ENCODE results near the gene PCDHA4.

The PCDHA4 gene

GRCh38 chr5:140806834-140807775 lies at the start of gene PCDHA4:
Gene PCDHA4, plus strand, starts transcription at chr5:140807068.
- Histone ChIP-seq H3K36me3 (ENCODE audit: control insufficient read depth in 2 of 2, insufficient read depth in 1 of 2, low read length in 2 of 2) (no peaks in the 10 kb centered on the region), H3K4me1 (ENCODE audit: control insufficient read depth, insufficient read depth, low read length) (no peaks in the 10 kb centered on the region), H3K27ac (ENCODE audit: extremely low read depth, low read depth, low read length) (no peak within 1 kb of the TSS), H3K9me3 (ENCODE audit: control insufficient read depth, insufficient read depth, low read depth, low read length) (no peaks in the 10 kb centered on the region), H3K4me3 (ENCODE audit: low read depth, low read length) (no peak within 1 kb of the TSS)
- no peak for TF ChIP-seq ZIC2 (tag by site-specific recombination; IDR thresholded peaks at IDR 0.05)
- peak; percentile 48 for TF ChIP-seq ZNF654 (tag by site-specific recombination; IDR thresholded peaks at IDR 0.05; ENCODE audit: low read depth)
- no peak for TF ChIP-seq ZNF449 (tag by site-specific recombination; IDR thresholded peaks at IDR 0.05)
- TF ChIP-seq ZNF701 (tag by site-specific recombination; IDR thresholded peaks at IDR 0.05) = no peak
- TF ChIP-seq, protein P1, sequence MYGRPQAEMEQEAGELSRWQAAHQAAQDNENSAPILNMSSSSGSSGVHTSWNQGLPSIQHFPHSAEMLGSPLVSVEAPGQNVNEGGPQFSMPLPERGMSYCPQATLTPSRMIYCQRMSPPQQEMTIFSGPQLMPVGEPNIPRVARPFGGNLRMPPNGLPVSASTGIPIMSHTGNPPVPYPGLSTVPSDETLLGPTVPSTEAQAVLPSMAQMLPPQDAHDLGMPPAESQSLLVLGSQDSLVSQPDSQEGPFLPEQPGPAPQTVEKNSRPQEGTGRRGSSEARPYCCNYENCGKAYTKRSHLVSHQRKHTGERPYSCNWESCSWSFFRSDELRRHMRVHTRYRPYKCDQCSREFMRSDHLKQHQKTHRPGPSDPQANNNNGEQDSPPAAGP (tag by site-specific recombination; IDR thresholded peaks at IDR 0.05) = no peak
- TF ChIP-seq ZNF350 (tag by site-specific recombination; IDR thresholded peaks at IDR 0.05) = no peak
- ChIA-PET POLR2A (no interaction called here), CTCF (interaction anchor here (0.6 to 2.3 kb wide), 13 partner anchors 9 to 637 kb away, joined by 3 to 9 read pairs (median 3); partner anchors contain the start of genes PCDHA1, PCDHA10, PCDHA2 and PCDHA5)

- TF ChIP-seq ZFP69B (tag by site-specific recombination; IDR thresholded peaks at IDR 0.05) (no peak), ZNF548 (tag by site-specific recombination; IDR thresholded peaks at IDR 0.05) (no peak), ZNF274 (IDR thresholded peaks at IDR 0.05; ENCODE audit: low read length) (peak; percentile 82), ZNF274 (tag by site-specific recombination; IDR thresholded peaks at IDR 0.05; ENCODE audit: borderline replicate concordance) (peak; percentile 95), GLIS1 (tag by site-specific recombination; IDR thresholded peaks at IDR 0.05) (no peak), ZNF335 (tag by site-specific recombination; conservative IDR thresholded peaks at IDR 0.05) (no peak), SETDB1 (IDR thresholded peaks at IDR 0.05; ENCODE audit: insufficient read length, low read length) (peak; percentile 99)
- no peaks in the 10 kb centered on the region for H3K9me3 ChIP-seq (ENCODE audit: control insufficient read depth, insufficient read depth, low read depth, low read length)
Measured at GRCh38 chr5:140764177-140764973, 42.5 kb upstream of the PCDHA4 start.

GRCh38 chr5:140767444-140767843 lies 39.4 kb upstream of the PCDHA4 start:
- ChIA-PET CTCF (no interaction called here), POLR2A (no interaction called here)
- H3K4me1 ChIP-seq (ENCODE audit: control insufficient read depth, insufficient read depth, low read length) = no peaks in the 10 kb centered on the region
- no peaks in the 10 kb centered on the region for H3K9me3 ChIP-seq (ENCODE audit: control insufficient read depth, insufficient read depth, low read depth, low read length)
- peak; percentile 96 for TF ChIP-seq ZNF558 (tag by site-specific recombination; IDR thresholded peaks at IDR 0.05)
- TF ChIP-seq ZNF248 (tag by site-specific recombination; IDR thresholded peaks at IDR 0.05) = no peak
- TF ChIP-seq ZNF23 (tag by site-specific recombination; IDR thresholded peaks at IDR 0.05; ENCODE audit: borderline replicate concordance) = no peak
- TF ChIP-seq ZFHX2 (tag by site-specific recombination; conservative IDR thresholded peaks at IDR 0.05) = no peak
- no peak overlapping the region for H3K27ac ChIP-seq (ENCODE audit: extremely low read depth, low read depth, low read length)
- H3K36me3 ChIP-seq (ENCODE audit: control insufficient read depth in 2 of 2, insufficient read depth in 1 of 2, low read length in 2 of 2) = no peaks in the 10 kb centered on the region
- no peak overlapping the region for H3K4me3 ChIP-seq (ENCODE audit: low read depth, low read length)

More at GRCh38 chr5:140764177-140764973, 42.5 kb upstream of the PCDHA4 start:
- H3K4me1 ChIP-seq (ENCODE audit: control insufficient read depth, insufficient read depth, low read length) = no peaks in the 10 kb centered on the region
- ChIA-PET CTCF (interaction anchor here (1.2 kb wide), 1 partner anchor 57 kb away, joined by 4 read pairs; the partner anchor contains the start of gene PCDHA5), POLR2A (no interaction called here)
- no peak overlapping the region for H3K4me3 ChIP-seq (ENCODE audit: low read depth, low read length)
- H3K27ac ChIP-seq (ENCODE audit: extremely low read depth, low read depth, low read length) = no peak overlapping the region
- H3K36me3 ChIP-seq (ENCODE audit: control insufficient read depth in 2 of 2, insufficient read depth in 1 of 2, low read length in 2 of 2) = no peaks in the 10 kb centered on the region
